HepG2 (cell line): ENCODE measurements around the gene AARS2. TPM values are rescaled to one million over a fixed set of nuclear protein-coding genes. Genes with fewer than 3 reads are reported as not detected.

Experiments used
- GABPB1 ChIP-seq: IDR thresholded peaks from 2 replicates; pipeline ENCODE4 v1.6.1; 2016; ENCODE audit warnings: mild to moderate bottlenecking, missing genetic modification reagents, moderate library complexity, missing compliant biosample characterization
- HNF1B ChIP-seq: sonication (generic); formaldehyde crosslinking; IDR thresholded peaks from 2 replicates; pipeline ENCODE4 v1.5.1; 2020; ENCODE audit warnings: mild to moderate bottlenecking, moderate library complexity, missing genetic modification reagents
- KLF16 ChIP-seq, 2 experiments: sonication (generic) in 1 of 2; formaldehyde crosslinking in 1 of 2; IDR thresholded peaks; 2 replicates each; pipeline versions ENCODE4 v1.6.1 to v1.8.0; 2016 to 2023; ENCODE audit warnings: missing genetic modification reagents in 2 of 2, missing compliant biosample characterization in 1 of 2
- KMT2A ChIP-seq: sonication (generic); formaldehyde crosslinking; IDR thresholded peaks from 2 replicates; pipeline ENCODE4 v1.4.0; 2020; ENCODE audit warnings: missing genetic modification reagents
- MXD3 ChIP-seq: IDR thresholded peaks from 2 replicates; pipeline ENCODE4 v1.6.1; 2016; ENCODE audit warnings: mild to moderate bottlenecking, missing biosample characterization, missing genetic modification reagents
- ZBTB33 ChIP-seq: sonication (generic); formaldehyde crosslinking; IDR thresholded peaks from 2 replicates; pipeline ENCODE4 v1.4.0; 2020; ENCODE audit warnings: missing genetic modification reagents
- ZNF281 ChIP-seq: sonication (generic); formaldehyde crosslinking; IDR thresholded peaks from 2 replicates; pipeline ENCODE4 v1.4.0; 2020; ENCODE audit warnings: missing genetic modification reagents, borderline replicate concordance
- ZNF563 ChIP-seq: sonication (generic); formaldehyde crosslinking; IDR thresholded peaks from 2 replicates; pipeline ENCODE4 v1.8.0; 2022; ENCODE audit warnings: mild to moderate bottlenecking, moderate library complexity, missing genetic modification reagents
- polyA plus RNA-seq, 8 experiments: library from polyadenylated mRNA; depleted of rRNA in 3 of 8; stranded (reverse) in 7 of 8; unstranded in 1 of 8; fragments of >200 nt; fragmentation: Illumina TruSeq in 4 of 8; extraction: Trizol in 4 of 8; gene quantifications; 2 replicates each; pipeline versions ENCODE4 v1.2.1 to v1.2.3, GENCODE V29; 2011 to 2016; ENCODE audit warnings: low read depth in 4 of 8, missing spikeins in 1 of 8, mixed read lengths in 1 of 8; ENCODE audit not compliant: insufficient read depth in 1 of 8
- total RNA-seq, 5 experiments: library from RNA; depleted of rRNA; stranded (reverse); fragments of >200 nt; fragmentation: Illumina TruSeq; extraction: Trizol; gene quantifications; 2 replicates each; pipeline ENCODE4 v1.2.3, GENCODE V29; 2016; ENCODE audit warnings: low read depth in 1 of 5
- TF ChIP-seq, protein P1 (sequence below): sonication (generic); formaldehyde crosslinking; IDR thresholded peaks from 2 replicates; pipeline ENCODE4 v1.8.1; 2022; ENCODE audit warnings: low read depth, mild to moderate bottlenecking, missing genetic modification reagents
- TF ChIP-seq, protein P2 (sequence below): IDR thresholded peaks from 2 replicates; pipeline ENCODE4 v1.6.1; 2016; ENCODE audit warnings: low read depth, missing genetic modification reagents, missing compliant biosample characterization

AARS2 gene
- total and polyA plus RNA-seq, 2 of the 13 experiments (the other 11 are each of a cell fraction or from before 2014, with no cell fraction given), result 7.5 to 24.1 TPM

DNA sequence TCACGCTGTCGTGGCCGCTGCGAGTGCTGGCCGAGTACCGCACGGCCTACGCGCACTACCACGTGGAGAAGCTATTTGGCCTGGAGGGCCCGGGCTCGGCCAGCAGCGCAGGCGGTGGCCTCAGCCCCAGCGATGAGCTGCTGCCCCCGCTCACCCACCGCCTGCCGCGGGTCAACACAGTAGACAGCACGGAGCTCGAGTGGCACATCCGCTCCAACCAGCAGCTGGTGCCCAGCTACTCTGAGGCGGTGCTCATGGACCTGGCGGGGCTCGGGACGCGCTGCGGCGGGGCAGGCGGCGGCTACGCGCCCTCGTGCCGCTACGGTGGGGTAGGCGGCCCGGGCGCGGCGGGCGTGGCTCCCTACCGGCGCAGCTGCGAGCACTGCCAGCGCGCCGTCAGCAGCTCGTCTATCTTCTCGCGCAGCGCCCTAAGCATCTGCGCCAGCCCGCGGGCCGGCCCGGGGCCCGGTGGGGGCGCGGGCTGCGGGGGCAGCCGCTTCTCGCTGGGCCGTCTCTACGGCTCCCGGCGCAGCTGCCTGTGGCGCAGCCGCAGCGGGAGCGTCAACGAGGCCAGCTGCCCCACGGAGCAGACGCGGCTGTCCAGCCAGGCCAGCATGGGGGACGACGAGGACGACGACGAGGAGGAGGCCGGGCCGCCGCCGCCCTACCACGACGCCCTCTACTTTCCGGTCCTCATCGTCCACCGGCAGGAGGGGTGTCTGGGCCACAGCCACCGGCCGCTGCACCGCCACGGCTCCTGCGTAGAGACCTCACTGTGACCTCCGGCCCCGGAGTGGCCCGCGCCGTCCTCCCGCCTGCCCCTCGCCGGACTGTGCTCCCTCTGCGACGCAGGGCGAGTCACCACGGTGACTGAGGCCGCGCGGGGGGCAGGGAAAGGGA lies 37.1 kb downstream of the AARS2 start (continued):
- TF ChIP-seq, protein P1, sequence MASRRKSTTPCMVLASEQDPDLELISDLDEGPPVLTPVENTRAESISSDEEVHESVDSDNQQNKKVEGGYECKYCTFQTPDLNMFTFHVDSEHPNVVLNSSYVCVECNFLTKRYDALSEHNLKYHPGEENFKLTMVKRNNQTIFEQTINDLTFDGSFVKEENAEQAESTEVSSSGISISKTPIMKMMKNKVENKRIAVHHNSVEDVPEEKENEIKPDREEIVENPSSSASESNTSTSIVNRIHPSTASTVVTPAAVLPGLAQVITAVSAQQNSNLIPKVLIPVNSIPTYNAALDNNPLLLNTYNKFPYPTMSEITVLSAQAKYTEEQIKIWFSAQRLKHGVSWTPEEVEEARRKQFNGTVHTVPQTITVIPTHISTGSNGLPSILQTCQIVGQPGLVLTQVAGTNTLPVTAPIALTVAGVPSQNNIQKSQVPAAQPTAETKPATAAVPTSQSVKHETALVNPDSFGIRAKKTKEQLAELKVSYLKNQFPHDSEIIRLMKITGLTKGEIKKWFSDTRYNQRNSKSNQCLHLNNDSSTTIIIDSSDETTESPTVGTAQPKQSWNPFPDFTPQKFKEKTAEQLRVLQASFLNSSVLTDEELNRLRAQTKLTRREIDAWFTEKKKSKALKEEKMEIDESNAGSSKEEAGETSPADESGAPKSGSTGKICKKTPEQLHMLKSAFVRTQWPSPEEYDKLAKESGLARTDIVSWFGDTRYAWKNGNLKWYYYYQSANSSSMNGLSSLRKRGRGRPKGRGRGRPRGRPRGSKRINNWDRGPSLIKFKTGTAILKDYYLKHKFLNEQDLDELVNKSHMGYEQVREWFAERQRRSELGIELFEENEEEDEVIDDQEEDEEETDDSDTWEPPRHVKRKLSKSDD (CRISPR knock-in tag), result peak; percentile 13; the same call in 1 of the 2 replicates
- peak; percentile 12; the same call in 1 of the 2 replicates for TF ChIP-seq GABPB1 (CRISPR knock-in tag)
- TF ChIP-seq ZNF281, result peak; percentile 11; the same call in 1 of the 2 replicates
- TF ChIP-seq HNF1B (CRISPR knock-in tag), result 0 out of 2 replicates have a peak, but pooled peaks have one; percentile 44
- peak; percentile 76; the same call in 1 of the 2 replicates for TF ChIP-seq ZBTB33
- peak; percentile 85; the same call in 1 of the 2 replicates for TF ChIP-seq ZNF563 (CRISPR knock-in tag)
- TF ChIP-seq, protein P2, sequence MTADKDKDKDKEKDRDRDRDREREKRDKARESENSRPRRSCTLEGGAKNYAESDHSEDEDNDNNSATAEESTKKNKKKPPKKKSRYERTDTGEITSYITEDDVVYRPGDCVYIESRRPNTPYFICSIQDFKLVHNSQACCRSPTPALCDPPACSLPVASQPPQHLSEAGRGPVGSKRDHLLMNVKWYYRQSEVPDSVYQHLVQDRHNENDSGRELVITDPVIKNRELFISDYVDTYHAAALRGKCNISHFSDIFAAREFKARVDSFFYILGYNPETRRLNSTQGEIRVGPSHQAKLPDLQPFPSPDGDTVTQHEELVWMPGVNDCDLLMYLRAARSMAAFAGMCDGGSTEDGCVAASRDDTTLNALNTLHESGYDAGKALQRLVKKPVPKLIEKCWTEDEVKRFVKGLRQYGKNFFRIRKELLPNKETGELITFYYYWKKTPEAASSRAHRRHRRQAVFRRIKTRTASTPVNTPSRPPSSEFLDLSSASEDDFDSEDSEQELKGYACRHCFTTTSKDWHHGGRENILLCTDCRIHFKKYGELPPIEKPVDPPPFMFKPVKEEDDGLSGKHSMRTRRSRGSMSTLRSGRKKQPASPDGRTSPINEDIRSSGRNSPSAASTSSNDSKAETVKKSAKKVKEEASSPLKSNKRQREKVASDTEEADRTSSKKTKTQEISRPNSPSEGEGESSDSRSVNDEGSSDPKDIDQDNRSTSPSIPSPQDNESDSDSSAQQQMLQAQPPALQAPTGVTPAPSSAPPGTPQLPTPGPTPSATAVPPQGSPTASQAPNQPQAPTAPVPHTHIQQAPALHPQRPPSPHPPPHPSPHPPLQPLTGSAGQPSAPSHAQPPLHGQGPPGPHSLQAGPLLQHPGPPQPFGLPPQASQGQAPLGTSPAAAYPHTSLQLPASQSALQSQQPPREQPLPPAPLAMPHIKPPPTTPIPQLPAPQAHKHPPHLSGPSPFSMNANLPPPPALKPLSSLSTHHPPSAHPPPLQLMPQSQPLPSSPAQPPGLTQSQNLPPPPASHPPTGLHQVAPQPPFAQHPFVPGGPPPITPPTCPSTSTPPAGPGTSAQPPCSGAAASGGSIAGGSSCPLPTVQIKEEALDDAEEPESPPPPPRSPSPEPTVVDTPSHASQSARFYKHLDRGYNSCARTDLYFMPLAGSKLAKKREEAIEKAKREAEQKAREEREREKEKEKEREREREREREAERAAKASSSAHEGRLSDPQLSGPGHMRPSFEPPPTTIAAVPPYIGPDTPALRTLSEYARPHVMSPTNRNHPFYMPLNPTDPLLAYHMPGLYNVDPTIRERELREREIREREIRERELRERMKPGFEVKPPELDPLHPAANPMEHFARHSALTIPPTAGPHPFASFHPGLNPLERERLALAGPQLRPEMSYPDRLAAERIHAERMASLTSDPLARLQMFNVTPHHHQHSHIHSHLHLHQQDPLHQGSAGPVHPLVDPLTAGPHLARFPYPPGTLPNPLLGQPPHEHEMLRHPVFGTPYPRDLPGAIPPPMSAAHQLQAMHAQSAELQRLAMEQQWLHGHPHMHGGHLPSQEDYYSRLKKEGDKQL (CRISPR knock-in tag), result peak; percentile 12; the same call in 1 of the 2 replicates
- 0 out of 4 replicates have a peak, but pooled peaks of 1 of the 2 experiments have one; percentile 64 for TF ChIP-seq KLF16 (CRISPR knock-in tag; IDR thresholded peaks at IDR 0.05)
- 0 out of 2 replicates have a peak, but pooled peaks have one; percentile 34 for TF ChIP-seq KMT2A (CRISPR knock-in tag)
- 0 out of 2 replicates have a peak, but pooled peaks have one; percentile 40 for TF ChIP-seq MXD3 (CRISPR knock-in tag)
